GM12865 (cell line): ENCODE measurements around the gene SMC6.
A peak's percentile ranks its signal among the peaks of the same experiment; 100 is the strongest.

Experiments
- DNase-seq: peaks from one replicate; pipeline ENCODE4 v3.0.0; 2010; ENCODE audit warnings: low read depth
- H3K4me3 ChIP-seq: 2 replicates; pipeline ENCODE4 v1.5.1; 2011; ENCODE audit warnings: mild to moderate bottlenecking, low read depth, low read length, control low read depth
- CTCF ChIP-seq: IDR thresholded peaks from 2 replicates; pipeline ENCODE4 v1.5.1; 2011; ENCODE audit warnings: low read length, control low read depth, low read depth, inconsistent platforms; ENCODE audit not compliant: insufficient read depth; ENCODE audit errors: missing control alignments

Gene SMC6

DNA sequence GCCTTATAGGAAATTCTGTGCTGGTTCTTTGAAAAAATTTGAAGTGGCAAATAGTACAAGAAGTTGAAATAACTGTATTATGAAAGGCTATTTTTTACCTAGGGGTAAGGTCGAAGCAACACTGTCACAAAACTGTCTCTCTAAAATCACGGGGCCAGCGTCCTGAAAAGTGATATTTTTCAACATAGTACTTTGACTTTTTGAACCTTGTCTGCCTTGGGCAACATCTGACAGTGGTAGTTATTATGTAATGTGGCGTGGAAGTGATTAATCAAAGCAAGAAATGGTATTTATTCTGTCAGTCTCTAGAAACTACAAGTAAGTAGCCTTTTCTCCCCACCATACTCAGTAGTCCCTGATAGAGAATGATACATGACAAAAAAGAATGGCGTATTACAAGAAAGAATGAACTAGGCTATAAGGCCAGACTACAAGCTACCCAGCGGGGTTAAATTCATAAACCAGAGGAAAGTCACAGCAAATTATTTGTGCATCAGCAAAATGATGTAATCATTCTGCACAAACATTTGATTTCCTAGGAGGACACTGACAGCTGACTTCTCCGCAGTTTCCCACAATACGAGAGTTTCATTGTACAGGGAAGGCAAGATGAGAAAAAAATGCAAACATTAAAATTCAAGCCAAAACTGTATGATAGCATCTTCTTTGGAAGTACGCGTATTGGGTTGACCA is 10.2 kb upstream of the SMC6 start:
- DNase-seq = no peak
- no peak for TF ChIP-seq CTCF
- H3K4me3 ChIP-seq = no peak overlapping the region

DNA sequence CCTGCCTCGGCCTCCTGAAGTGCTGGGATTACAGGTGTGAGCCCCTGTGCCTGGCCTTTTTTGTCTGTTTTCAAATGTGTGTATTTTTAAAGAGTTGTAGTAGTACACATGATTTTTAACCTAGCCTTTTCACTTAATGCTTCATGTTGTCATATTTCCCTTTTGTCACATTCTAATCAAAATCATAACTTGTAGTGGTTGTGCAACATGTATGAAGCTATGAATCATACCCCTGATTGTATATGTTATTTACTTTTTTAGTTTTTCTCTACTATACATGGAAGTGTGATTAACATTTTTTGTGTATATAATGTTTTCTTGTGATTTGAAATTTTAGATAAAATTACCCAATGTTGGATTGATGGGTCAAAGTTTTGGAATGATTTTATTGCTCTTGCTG is 8.8 kb upstream of the SMC6 start:
- TF ChIP-seq CTCF = no peak
- no peak for DNase-seq

GRCh38 chr2:17759805-17760204 is 6.2 kb upstream of the SMC6 start:
- TF ChIP-seq CTCF = no peak
- DNase-seq = no peak

More for the DNA sequence above, 8.8 kb upstream of the SMC6 start:
- H3K4me3 ChIP-seq = no peak overlapping the region

GRCh38 chr2:17758118-17758517 is 4.5 kb upstream of the SMC6 start:
- H3K4me3 ChIP-seq = peak overlapping the region; percentile 16; the same call in 1 of the 2 replicates
- DNase-seq = no peak
- TF ChIP-seq CTCF = no peak

More at GRCh38 chr2:17759805-17760204, 6.2 kb upstream of the SMC6 start:
- H3K4me3 ChIP-seq = no peak overlapping the region

GRCh38 chr2:17757321-17757720 is 3.7 kb upstream of the SMC6 start:
- TF ChIP-seq CTCF = no peak
- DNase-seq = no peak
- peak overlapping the region; percentile 16 for H3K4me3 ChIP-seq

GRCh38 chr2:17756668-17757067 is 3.1 kb upstream of the SMC6 start:
- peak overlapping the region; percentile 24; the same call in 1 of the 2 replicates for H3K4me3 ChIP-seq
- DNase-seq = no peak
- no peak for TF ChIP-seq CTCF
